COLO668 (cell line): Measurements from ENCODE around the gene NRM.
"Not testable (repeated sequence)": the region's sequence is repeated elsewhere in the genome, so short reads cannot be mapped to it uniquely, and the experiment has no call there.

Experiments
- DNase-seq: peaks from one replicate; lab custom pipeline; 2025; ENCODE audit not compliant: unreplicated experiment; lab: John Stamatoyannopoulos, UW

The NRM gene

DNA sequence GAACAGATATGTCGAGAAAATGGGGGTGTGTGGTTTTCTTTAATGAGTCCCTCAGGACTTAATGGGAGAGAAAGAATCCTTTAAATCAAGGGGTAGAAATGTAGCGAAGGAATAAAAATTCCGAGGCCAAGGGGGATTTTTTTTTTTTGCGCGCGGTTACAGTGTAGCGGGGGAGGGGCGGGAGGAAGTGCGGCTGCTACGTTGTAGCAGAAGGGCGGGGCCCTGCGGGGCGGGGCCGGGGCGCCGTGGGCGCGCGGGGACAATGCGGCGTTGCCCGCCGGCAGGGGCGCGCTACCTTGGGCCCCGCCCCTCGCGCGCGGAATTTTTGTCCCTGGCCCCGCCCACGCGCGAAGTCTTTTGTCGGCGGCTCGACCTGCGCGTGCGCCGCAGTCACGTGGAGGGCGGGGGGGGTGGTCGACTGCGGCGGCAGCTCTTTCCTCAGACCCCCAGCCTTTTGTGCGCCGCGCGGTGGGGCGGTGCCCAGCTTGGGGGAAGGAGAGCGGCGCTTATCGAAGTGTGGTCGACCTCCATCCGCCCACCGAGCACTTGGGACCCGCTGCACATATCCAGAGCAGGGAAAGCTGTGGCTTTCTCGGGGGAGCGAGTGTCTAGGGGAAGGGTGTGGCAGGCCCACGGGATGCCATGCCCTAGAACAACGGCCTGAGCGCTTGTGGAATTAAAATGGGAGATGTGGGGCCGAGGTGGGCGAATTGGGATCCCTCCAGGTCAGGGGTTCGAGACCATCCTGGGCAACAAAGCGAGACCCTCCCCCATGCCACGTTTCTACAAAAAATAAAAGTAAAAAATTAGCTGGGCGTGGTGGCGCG is 30.6 kb upstream of the NRM start:
- DNase-seq = peak; percentile 91

DNA sequence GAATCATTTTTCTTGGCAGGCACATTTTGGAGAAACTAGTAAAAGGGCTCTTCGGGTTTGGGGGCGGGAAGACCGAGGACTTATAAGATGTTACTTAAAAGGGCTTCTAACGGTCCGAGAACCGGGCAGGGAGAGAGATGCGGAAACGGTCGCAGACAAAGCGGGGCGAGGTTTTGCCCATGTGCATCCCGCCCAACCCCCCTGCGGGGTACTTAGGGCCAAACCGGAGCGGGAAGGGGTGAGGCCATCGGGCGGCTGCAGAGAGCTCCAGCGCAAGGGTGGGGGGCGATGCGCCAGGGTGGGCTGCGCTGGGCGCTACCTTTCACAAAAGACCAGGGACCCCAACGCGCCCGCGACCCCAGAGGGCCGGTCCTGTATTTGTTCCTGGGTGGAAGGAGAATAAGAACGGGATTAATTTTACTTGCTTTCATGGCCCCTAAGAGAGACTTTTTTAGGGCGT is 30.0 kb upstream of the NRM start:
- DNase-seq = peak; percentile 77

DNA sequence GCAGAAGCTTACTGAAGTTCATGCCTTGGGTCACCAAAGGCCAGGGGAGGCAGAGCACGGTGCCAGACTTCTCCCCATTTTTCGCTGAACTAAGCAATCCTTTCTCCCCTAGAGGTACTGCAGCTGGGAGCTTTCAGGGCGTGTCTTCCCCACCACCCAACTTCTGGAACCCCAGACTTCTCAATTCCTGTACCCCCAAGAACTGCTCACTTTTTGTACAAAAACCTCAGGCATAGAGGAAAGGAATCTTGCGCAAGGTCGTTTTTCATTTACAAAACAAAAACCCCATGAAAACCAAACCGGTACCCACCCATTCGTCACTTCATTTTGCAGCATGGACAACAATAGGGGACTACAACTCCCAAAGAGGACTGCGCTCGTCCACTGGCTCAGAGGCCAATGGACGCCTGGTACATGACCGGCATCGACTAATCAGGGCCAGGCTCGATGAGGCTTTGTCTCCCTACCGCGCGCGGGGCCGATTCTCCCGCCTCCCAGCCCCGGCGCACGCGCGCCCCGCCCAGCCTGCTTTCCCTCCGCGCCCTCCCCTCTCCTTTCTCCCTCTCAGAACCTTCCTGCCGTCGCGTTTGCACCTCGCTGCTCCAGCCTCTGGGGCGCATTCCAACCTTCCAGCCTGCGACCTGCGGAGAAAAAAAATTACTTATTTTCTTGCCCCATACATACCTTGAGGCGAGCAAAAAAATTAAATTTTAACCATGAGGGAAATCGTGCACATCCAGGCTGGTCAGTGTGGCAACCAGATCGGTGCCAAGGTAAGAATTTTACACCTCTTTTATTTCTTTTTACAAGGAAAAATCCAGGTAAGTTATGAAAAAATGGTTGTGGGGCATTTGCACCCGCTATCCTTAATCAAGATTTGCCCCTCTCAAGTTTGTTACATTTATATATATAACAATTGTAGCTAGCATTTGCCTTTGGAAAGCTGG is 29.3 kb upstream of the NRM start, which contains the start of gene TUBB:
TUBB (plus strand) TSS at position 562 of the 947 bp plus-strand sequence; CDS start at position 717, 155 bp downstream.
- peak; percentile 94 for DNase-seq

DNA sequence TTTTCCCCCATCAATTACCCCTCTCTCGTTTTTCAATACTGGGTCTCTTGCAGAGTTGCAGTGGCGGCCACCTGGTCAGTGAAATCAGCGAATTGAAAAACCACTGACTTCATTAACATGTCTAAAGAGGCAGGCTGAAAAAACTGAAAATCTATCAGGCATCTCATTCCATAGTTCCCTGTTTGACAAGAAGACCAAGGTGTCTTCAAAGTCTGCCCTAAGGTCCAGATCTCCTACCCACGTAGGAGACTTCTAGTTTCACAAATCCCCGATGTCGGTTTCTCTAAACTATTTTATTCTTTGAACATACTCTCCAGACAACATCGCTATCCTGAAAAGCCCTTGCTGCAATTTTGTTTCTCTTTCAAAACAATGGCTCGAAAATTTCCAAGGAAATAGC is 28.6 kb upstream of the NRM start:
- DNase-seq = peak; percentile 8

DNA sequence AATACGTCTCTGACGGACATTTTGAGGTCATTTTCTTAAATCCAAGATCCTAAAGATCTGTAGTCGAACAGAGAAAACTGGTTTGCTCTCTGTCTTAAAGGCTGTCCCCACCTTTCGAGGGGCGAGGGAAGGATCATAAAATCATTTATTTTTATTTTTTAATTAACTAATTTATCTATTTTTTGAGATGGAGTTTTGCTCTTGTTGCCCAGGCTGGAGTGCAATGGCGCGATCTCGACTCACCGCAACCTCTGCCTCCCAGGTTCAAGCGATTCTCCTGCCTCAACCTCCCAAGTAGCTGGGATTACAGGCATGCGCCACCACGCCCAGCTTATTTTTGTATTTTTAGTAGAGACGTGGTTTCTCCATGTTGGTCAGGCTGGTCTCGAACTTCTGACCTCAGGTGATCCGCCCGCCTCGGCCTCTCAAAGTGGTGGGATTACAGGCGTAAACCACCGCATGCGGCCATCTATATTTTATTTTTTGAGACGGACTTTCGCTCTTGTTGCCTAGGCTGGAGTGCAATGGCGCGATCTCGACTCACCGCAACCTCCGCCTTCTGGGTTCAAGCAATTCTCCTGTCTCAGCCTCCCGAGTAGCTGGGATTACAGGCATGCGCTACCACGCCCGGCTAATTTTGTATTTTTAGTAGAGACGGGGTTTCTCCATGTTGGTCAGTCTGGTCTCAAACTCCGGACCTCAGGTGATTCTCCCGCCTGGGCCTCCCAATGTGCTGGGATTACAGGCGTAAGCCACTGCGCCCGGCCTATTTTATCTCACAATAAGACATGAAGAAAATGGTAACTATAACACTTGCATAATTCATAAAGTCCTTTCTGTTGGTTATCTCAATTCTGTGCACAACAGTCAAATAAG is 27.3 kb upstream of the NRM start:
- not testable (repeated sequence) for DNase-seq

DNA sequence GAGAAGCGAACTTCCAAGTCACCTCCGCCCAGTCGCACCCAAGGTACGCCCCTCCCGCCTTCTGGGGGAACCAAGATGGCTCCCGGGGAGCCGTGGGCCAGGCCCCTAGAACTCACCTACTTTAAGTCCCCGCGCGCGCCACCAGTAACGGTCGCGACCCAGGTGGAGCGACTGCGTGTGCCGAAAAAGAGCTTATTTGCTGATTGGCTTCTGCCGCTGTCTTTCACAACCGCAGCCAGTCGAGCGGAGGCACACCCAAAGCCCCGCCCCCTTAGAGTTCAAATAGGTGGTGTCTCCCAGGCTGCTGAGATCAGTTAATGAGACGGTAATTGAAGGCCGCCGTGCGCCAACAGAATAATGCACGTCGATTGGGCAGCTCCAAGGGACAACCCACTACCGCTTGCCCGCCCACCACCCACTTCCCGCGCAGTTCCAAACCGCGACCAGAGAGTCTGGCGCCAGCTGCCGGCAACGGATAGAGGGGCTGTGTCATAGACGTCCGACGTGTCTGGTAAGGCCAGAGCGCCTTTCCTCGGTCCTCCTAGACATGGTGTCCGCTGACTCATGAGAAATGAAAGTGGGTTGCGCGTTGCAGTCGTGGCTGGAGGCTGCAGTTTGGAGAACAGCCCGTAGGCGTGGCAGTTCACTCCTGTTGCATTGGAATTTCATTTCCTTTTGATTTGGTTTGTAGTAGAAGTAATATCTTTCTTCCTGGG is 26.5 kb upstream of the NRM start, which contains the start of gene MDC1:
MDC1 (minus strand) TSS at position 153 of the 716 bp plus-strand sequence. CDS start 2,106 bp downstream, outside the sequence.
- peak; percentile 96 for DNase-seq

DNA sequence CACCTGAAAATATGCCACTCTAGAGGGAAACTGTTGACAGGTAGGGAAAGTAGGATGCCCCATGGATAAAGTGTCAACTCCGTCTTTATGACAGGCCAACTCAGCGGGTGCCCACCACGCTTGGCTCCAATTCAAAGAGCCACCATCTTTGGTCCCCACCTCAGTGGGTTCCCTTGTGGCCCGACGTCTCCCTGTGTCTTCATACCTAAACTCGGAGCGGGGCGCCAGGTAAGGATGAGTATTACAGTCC is 26.0 kb upstream of the NRM start:
- DNase-seq = no peak

DNA sequence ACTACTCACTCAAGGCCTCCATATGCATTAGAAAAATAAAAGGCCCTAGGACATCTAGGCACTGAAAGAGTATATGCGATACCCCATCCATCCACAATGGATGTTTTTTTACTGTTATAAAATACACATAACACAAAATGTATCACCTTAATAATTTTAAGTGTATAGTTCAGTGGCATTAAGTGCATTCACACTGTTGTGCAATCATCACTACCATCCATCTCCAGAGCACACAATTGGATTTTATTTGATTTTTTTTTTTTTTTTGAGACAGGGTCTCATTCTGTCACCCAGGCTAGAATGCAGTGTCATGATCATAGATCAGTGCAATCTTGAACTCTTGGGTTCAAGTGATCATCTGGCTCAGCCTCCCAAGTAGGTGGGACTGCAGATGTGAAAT is 23.5 kb upstream of the NRM start:
- no peak for DNase-seq

DNA sequence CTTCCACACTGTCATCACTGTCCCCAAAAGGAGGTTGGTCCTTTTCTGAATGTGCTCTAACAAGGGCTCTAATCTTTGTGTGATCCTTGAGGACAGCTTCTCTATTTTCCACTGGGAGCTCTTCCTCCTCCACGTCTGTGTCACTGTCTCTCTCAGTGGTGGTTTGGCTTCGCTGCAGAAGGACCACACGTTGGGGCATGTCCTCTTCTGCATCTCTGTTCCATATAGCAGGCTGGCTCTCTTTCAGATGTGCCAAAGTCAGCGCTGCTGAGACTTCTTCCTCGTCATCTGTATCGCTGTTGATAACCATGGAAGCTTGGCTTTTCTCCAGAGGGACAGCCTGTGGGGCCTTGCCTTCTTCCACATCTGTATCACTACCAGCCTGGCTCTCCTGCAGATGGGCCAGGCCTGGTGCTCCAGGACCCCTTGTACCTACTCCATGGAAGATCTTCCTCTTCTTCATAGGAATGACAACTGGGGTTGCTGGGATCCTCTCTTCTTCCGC is 21.7 kb upstream of the NRM start:
- DNase-seq = no peak

DNA sequence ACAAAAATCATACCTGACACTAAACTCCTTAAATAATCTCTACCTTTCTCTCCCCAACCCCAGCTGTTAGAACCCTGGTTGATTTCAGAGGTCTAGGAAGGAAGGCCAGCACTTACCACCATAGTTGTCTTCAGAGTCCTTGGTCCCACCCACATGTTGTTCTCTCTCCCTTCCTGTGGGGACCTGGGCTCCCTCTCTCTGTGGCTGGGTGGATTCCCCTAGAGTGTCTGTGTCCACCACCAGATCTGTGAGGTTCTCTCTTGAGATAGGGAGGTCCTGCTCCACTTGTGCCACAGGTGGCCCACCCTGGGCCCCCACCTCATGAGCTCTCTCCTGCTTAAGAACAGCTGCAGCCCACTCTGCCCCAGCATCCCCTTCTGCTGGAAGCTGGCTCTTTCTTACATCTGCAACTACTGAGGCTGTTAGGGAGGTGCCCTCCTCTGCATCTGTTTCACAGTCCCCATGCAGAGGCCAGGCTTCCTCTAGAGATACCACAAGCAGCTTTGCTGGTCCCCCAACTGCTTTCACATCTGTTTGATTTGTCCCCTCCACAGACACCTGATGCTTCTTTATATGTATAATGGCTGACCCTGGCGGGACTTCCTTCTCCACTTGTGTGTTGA is 21.1 kb upstream of the NRM start:
- DNase-seq = peak; percentile 8

DNA sequence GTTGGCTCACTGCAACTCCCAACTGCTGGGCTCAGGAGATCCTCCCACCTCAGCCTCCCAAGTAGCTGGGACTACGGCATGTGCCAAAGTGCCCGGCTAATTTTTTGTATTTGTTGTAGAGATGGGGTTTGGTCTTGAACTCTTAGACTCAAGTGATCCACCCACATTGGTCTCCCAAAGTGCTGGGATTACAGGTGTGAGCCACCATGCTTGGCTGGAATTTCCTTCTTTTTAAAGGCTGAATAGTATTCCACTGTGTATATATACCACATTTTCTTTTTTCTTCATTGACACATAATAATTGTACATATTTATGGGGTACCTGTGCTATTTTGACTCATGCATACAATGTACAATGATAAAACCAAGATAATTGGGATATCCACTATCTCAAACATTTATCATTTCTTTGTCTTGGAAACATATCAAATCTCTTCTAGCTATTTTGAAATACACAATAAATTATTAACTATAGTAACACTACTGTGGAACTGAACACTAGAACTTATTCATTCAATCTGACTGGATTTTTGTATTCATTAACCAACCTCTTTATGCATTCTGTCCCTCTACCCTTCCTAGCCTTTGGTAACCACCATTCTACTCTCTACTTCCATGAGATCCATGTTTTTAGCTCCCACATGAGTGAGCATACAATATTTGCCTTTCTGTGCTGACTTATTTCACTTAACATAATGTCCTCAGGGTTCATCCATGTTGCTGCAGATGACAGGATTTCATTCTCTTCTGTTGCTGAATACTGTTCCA is 18.5 kb upstream of the NRM start:
- no peak for DNase-seq

DNA sequence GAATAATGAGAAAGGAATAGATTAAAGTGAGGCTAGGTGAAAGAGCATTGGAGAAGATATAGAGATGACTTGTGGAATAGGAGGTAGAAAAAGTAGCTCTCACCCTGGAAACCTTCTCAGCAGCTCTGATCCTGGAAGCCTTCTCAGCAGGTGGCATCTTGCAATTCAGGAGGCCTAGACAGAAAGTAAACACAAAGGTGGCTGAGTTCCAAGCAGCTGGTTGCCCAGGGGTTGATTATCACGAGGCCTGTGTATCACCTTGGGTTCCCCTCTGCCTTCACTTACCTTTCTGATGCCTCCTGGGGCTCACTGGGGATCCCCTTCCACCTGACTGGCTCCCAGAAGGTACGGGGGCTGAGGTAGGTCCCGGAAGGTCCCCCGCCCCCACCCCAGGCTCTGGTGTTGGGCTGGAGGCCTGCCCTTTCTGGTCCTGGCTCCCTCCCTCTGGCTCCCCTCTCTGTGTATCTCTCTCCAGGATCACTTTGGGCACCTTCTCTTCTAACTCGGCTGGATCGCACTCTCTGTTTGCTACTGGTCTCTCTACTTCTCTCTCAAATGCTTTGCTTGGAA is 16.6 kb upstream of the NRM start:
- peak; percentile 71 for DNase-seq

DNA sequence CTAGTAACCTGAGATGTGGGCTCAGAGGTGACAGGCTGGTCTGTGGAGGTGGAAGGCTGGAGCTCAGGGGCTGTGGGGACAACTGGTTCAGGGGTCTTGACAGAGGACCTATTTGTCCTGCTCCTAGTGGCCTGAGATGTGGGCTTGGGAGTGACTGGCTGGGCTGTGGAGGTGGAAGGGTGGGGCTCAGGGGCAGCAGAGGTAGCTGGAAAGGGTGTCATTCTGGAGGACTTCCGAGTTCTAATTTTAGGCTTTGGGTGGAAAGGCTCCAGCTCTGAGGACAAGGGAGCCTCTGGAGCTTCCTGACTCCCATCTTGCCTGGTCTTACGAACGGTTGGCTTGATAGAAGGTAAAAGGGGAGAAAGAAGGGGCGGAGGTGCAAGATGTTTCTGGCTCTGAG is 14.8 kb upstream of the NRM start:
- DNase-seq = no peak

DNA sequence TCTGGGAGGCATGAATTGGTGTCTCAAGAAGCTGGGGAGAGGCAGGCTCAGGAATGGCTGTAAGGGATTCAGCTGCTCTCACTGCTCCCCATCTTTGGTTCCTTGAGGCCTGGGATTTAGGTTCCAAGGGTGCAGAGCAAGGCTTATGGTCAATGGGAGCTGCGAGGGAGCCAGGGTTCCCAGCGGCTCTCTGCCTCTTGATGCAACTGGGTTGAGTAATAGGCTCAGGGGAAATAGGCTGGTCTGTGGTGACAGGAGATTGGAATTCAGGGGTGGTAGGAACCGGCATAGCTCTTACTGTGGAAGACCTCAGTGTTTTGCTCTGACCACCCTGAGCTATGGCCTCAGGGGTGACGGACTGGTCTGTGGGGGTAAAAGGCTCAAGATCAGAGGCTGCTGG is 13.0 kb upstream of the NRM start:
- no peak for DNase-seq

DNA sequence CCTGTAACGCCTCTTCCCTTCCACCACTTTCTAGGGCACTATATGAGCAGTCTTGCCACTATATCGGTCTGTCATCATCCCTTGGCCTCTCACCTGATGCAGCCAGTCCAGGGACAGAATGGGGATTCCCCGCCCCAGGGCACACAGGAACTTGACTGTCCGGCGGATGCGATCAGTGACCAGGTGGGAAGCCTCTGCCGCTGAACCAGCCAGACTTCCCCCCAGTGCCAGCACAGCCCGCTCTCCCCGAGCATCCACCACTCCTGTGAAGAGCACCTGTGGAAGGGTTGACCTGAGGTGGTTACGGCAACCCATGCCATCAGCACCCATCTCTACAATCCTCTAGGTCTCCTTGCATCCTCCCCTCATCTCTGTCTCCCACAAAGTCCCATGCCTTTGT is 12.2 kb upstream of the NRM start:
- no peak for DNase-seq

DNA sequence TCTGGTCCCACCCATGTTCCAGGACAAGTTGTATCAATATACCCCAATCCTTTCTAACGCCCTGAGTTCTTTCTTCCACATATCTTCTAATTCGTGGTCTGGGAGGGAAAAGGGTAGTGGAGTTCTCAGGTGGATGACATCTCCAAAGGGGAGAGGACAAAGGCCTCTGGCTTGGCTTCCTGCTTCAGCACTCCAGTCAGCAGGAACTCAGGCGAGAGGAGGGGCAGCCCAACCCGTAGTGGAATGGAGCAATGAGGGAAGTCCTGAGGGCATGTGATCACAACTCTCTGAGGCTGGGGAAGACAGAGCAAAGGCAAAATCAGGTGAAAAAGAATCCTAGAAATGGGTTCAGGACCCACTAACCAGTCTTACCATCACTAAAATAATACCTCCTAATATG is 9.6 kb upstream of the NRM start:
- DNase-seq = no peak

DNA sequence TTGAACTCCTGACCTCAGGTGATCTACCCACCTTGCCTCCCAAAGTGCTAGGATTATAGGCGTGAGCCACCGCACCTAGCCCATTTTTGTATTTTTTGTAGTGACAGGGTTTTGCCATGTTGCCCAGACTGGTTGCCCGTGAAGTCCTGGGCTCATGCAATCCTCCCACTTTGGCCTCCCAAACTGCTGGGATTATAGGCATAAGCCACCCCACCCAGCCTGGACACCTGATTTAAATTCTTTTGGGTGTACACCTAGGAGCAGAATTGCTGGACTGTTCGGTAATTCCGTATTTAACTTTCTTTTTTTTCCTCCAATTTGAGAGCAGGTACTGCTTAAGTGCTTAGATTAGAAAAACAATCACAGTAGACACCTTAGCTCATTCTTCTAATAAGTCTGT is 5.6 kb upstream of the NRM start:
- no peak for DNase-seq

DNA sequence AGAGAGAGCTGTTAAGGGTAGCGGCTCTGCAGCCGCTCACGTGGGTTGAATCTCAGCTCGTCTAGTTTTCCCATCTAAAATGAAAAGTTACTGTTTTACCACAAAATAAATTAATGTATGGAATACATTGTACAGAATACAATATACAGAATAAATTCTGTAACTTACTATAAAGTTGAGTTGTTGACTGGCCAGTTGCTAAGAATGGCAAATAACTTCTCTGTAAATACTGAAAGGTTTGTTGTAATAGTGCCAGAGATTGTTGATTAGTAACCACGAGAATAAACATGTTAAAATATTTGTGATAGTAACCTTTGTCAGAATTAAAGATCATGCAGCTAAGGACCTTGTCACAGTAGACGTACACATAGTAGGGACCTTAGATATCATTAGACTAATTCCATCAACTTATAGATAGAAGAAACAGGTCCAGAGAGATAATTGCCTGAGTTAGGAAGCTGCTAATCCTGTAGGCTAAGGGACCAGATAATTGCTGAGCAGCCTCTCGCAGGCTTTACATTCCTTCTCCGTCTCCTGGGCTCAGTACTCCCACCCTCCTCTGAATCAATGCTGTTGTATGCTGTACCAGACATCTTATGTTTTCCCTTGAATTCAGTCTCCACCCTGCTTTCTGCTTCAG is 544 bp upstream of the NRM start:
- DNase-seq = no peak
